ENCODE measurements around the gene PLEKHM3. TPM values are rescaled to one million over a fixed set of nuclear protein-coding genes. Genes with fewer than 3 reads are reported as not detected.

PLEKHM3 gene
- total and polyA plus RNA-seq, 2 of the 13 experiments (the other 11 are each of a cell fraction or from before 2014, with no cell fraction given) = 4.5 to 4.7 TPM

GRCh38 chr2:207848545-207848928 is 176.8 kb downstream of the PLEKHM3 start (continued):
- TF ChIP-seq EP300 (IDR thresholded peaks at IDR 0.05; ENCODE audit: low read depth in 2 of 2, low read length in 2 of 2) (peak in 1 of 2 experiments; percentile 87; a peak in 2 of 4 replicates), EP300 (CRISPR knock-in tag; IDR thresholded peaks at IDR 0.05; ENCODE audit: borderline replicate concordance) (peak; percentile 75; the same call in 1 of the 2 replicates), HNF4A (CRISPR knock-in tag; IDR thresholded peaks at IDR 0.05) (peak; percentile 92), ARID5B (CRISPR knock-in tag; IDR thresholded peaks at IDR 0.05) (peak; percentile 80), ZNF235 (CRISPR knock-in tag; IDR thresholded peaks at IDR 0.05; ENCODE audit: borderline replicate concordance) (no peak), ZNF543 (CRISPR knock-in tag; IDR thresholded peaks at IDR 0.05) (no peak), ZNF775 (CRISPR knock-in tag; IDR thresholded peaks at IDR 0.05; ENCODE audit: borderline replicate concordance) (no peak), ZBTB7B (CRISPR knock-in tag; IDR thresholded peaks at IDR 0.05) (peak; percentile 23; the same call in 1 of the 2 replicates), MZF1 (CRISPR knock-in tag; IDR thresholded peaks at IDR 0.05; ENCODE audit: borderline replicate concordance) (no peak), ZNF292 (CRISPR knock-in tag; IDR thresholded peaks at IDR 0.05; ENCODE audit: borderline replicate concordance, low read depth) (no peak; the same call in 1 of the 2 replicates), SATB2 (CRISPR knock-in tag; IDR thresholded peaks at IDR 0.05) (no peak), ZNF263 (CRISPR knock-in tag; IDR thresholded peaks at IDR 0.05) (peak; percentile 60; the same call in 1 of the 2 replicates), ZBTB10 (CRISPR knock-in tag; IDR thresholded peaks at IDR 0.05; ENCODE audit: borderline replicate concordance) (no peak), ARID4A (CRISPR knock-in tag; IDR thresholded peaks at IDR 0.05; ENCODE audit: borderline replicate concordance) (no peak), MEF2D (CRISPR knock-in tag; IDR thresholded peaks at IDR 0.05) (no peak), NCOR1 (IDR thresholded peaks at IDR 0.05; ENCODE audit: borderline replicate concordance, low read length) (0 out of 2 replicates have a peak, but pooled peaks have one; percentile 20), TRIM24 (CRISPR knock-in tag; IDR thresholded peaks at IDR 0.05) (no peak), ZNF570 (CRISPR knock-in tag; IDR thresholded peaks at IDR 0.05; ENCODE audit: borderline replicate concordance) (no peak)

All from HepG2 (cell line).